ENCODE measurements around the gene MED13L. TPM values are rescaled to one million over a fixed set of nuclear protein-coding genes. Genes with fewer than 3 reads are reported as not detected.

MED13L gene
- polyA plus RNA-seq, 1 of the 3 experiments (the other 2 are of a cell fraction): 17.1 TPM

GRCh38 chr12:116106870-116107269, 170.6 kb downstream of the MED13L start:
- H3K4me2 ChIP-seq: no peak overlapping the region
- H3K79me2 ChIP-seq (ENCODE audit: insufficient read depth): peaks cover 99% of the 10 kb centered on the region
- H3K27me3 ChIP-seq (ENCODE audit: insufficient read depth): no peaks in the 10 kb centered on the region
- peaks cover 12 to 36% of the 10 kb centered on the region in 2 experiments for H3K36me3 ChIP-seq (replicated peaks in 1 of 2; ENCODE audit: control insufficient read depth in 1 of 2, insufficient read depth in 2 of 2, low read length in 1 of 2)
- WGBS (ENCODE audit: low lambda C conversion rate): 72% methylated on average over 2 of the region's 2 CpGs
- CTCF ChIA-PET: interaction anchor here (0.8 to 1.6 kb wide), 3 partner anchors 21 to 602 kb away, joined by 3 to 4 read pairs (median 3); no protein-coding TSS in a partner anchor
- H3K9ac ChIP-seq: no peak overlapping the region
- no peak overlapping the region for H3K4me3 ChIP-seq (ENCODE audit: low read depth in 2 of 2, low read length in 1 of 2)
- peaks cover 4% of the 10 kb centered on the region for H3F3A ChIP-seq (replicated peaks; ENCODE audit: insufficient read depth)
- POLR2A ChIA-PET: no interaction called here
- H3K9me3 ChIP-seq: no peaks in the 10 kb centered on the region
- no peak overlapping the region for H2AFZ ChIP-seq (ENCODE audit: low read depth)
- no peaks in the 10 kb centered on the region for H3K9me2 ChIP-seq
- peak overlapping the region in 1 of 2 experiments; percentile 6; a peak in 1 of 4 replicates for H3K27ac ChIP-seq (ENCODE audit: low read depth in 2 of 2, low read length in 1 of 2)
- H3K4me1 ChIP-seq (ENCODE audit: control insufficient read depth in 1 of 2, insufficient read depth in 2 of 2, low read depth in 1 of 2, low read length in 1 of 2): peaks cover 3 to 13% of the 10 kb centered on the region in 2 experiments; a peak in 3 of 4 replicates
- TF ChIP-seq NFIC (IDR thresholded peaks at IDR 0.05; ENCODE audit: borderline replicate concordance) (no peak), RCOR1 (IDR thresholded peaks at IDR 0.05; ENCODE audit: low read length) (no peak), FOXM1 (IDR thresholded peaks at IDR 0.05; ENCODE audit: low read depth) (no peak), FOXJ3 (CRISPR knock-in tag; IDR thresholded peaks at IDR 0.05) (no peak), MXI1 (IDR thresholded peaks at IDR 0.05; ENCODE audit: low read depth, low read length) (no peak)
- DNase-seq: no peak
- peaks cover 80% of the 10 kb centered on the region for H4K20me1 ChIP-seq (ENCODE audit: insufficient read depth)

- Histone ChIP-seq H2AFZ (ENCODE audit: low read depth) (no peak overlapping the region), H4K20me1 (ENCODE audit: insufficient read depth) (peaks cover 82% of the 10 kb centered on the region), H3K4me2 (no peak overlapping the region), H3K4me1 (ENCODE audit: control insufficient read depth in 1 of 2, insufficient read depth in 2 of 2, low read depth in 1 of 2, low read length in 1 of 2) (peaks cover 3 to 7% of the 10 kb centered on the region in 2 experiments; a peak in 3 of 4 replicates), H3K27me3 (ENCODE audit: insufficient read depth) (no peaks in the 10 kb centered on the region), H3F3A (replicated peaks; ENCODE audit: insufficient read depth) (peaks cover 6% of the 10 kb centered on the region), H3K36me3 (replicated peaks in 1 of 2; ENCODE audit: control insufficient read depth in 1 of 2, insufficient read depth in 2 of 2, low read length in 1 of 2) (peaks cover 3 to 16% of the 10 kb centered on the region in 2 experiments), H3K9me2 (no peaks in the 10 kb centered on the region), H3K9me3 (no peaks in the 10 kb centered on the region), H3K27ac (ENCODE audit: low read depth in 2 of 2, low read length in 1 of 2) (no peak overlapping the region), H3K79me2 (ENCODE audit: insufficient read depth) (peaks cover 99% of the 10 kb centered on the region), H3K4me3 (ENCODE audit: low read depth in 2 of 2, low read length in 1 of 2) (no peak overlapping the region), H3K9ac (no peak overlapping the region)
- CTCF ChIA-PET: no interaction called here
- TF ChIP-seq RXRA (IDR thresholded peaks at IDR 0.05; ENCODE audit: borderline replicate concordance, low read depth): no peak
- POLR2A ChIA-PET: no interaction called here
- WGBS (ENCODE audit: low lambda C conversion rate): 98% methylated on average over 2 of the region's 2 CpGs
- no peak for DNase-seq
Measured at GRCh38 chr12:116104167-116104767, 173.2 kb downstream of the MED13L start.

GRCh38 chr12:116101991-116102390, 175.5 kb downstream of the MED13L start:
- WGBS (ENCODE audit: low lambda C conversion rate): 95% methylated on average over 2 of the region's 2 CpGs
- DNase-seq: no peak
- H3K4me2 ChIP-seq: no peak overlapping the region
- H3F3A ChIP-seq (replicated peaks; ENCODE audit: insufficient read depth): peaks cover 8% of the 10 kb centered on the region
- ChIA-PET CTCF (interaction anchor here (0.7 to 1.4 kb wide), 2 partner anchors 19 to 26 kb away, joined by 3 read pairs; no protein-coding TSS in a partner anchor), POLR2A (no interaction called here)
- H3K9ac ChIP-seq: no peak overlapping the region
- H3K4me3 ChIP-seq (ENCODE audit: low read depth in 2 of 2, low read length in 1 of 2): no peak overlapping the region
- H3K4me1 ChIP-seq (ENCODE audit: control insufficient read depth in 1 of 2, insufficient read depth in 2 of 2, low read depth in 1 of 2, low read length in 1 of 2): peaks cover 3 to 7% of the 10 kb centered on the region in 2 experiments; a peak in 3 of 4 replicates
- no peak overlapping the region for H2AFZ ChIP-seq (ENCODE audit: low read depth)
- no peak overlapping the region; a peak in 1 of 4 replicates for H3K27ac ChIP-seq (ENCODE audit: low read depth in 2 of 2, low read length in 1 of 2)
- H3K79me2 ChIP-seq (ENCODE audit: insufficient read depth): peaks cover 99% of the 10 kb centered on the region
- peaks cover 88% of the 10 kb centered on the region for H4K20me1 ChIP-seq (ENCODE audit: insufficient read depth)
- no peaks in the 10 kb centered on the region for H3K27me3 ChIP-seq (ENCODE audit: insufficient read depth)
- peaks cover 3 to 13% of the 10 kb centered on the region in 2 experiments for H3K36me3 ChIP-seq (replicated peaks in 1 of 2; ENCODE audit: control insufficient read depth in 1 of 2, insufficient read depth in 2 of 2, low read length in 1 of 2)
- no peaks in the 10 kb centered on the region for H3K9me2 ChIP-seq
- no peaks in the 10 kb centered on the region for H3K9me3 ChIP-seq
- TF ChIP-seq TCF12 (IDR thresholded peaks at IDR 0.05) (no peak), EP300 (IDR thresholded peaks at IDR 0.05; ENCODE audit: borderline replicate concordance in 1 of 2, low read depth in 1 of 2, low read length in 1 of 2) (no peak), ELF1 (IDR thresholded peaks at IDR 0.05) (no peak), CHD2 (IDR thresholded peaks at IDR 0.05; ENCODE audit: low read length, partially characterized antibody) (no peak), GABPA (IDR thresholded peaks at IDR 0.05; ENCODE audit: low read depth) (no peak), TAF1 (IDR thresholded peaks at IDR 0.05; ENCODE audit: borderline replicate concordance, low read depth, low read length) (no peak), GATA2 (CRISPR knock-in tag; IDR thresholded peaks at IDR 0.05) (no peak), USF1 (IDR thresholded peaks at IDR 0.05; ENCODE audit: borderline replicate concordance, low read depth) (no peak), CTCF (IDR thresholded peaks at IDR 0.05) (no peak), REST (IDR thresholded peaks at IDR 0.05; ENCODE audit: low read depth, low read length) (no peak)

Measured in SK-N-SH (cell line).